ENCODE data around the gene CACNA2D3.

CACNA2D3 gene

GRCh38 chr3:54171951-54172350 is 49.6 kb downstream of the CACNA2D3 start:
- no peaks in the 10 kb centered on the region for H3K36me3 ChIP-seq (ENCODE audit: control insufficient read depth, insufficient read depth, low read length, severe bottlenecking)
- H3K27me3 ChIP-seq (replicated peaks; ENCODE audit: control insufficient read depth, insufficient read depth, low read length): no peaks in the 10 kb centered on the region
- H3K9me3 ChIP-seq (ENCODE audit: control insufficient read depth, low read length): no peaks in the 10 kb centered on the region
- no peak overlapping the region for H3K4me3 ChIP-seq (ENCODE audit: low read length)
- DNase-seq (ENCODE audit: low read depth): no peak
- H3K9ac ChIP-seq (ENCODE audit: low read length): no peak overlapping the region
- H3K4me1 ChIP-seq (ENCODE audit: control insufficient read depth, insufficient read depth, low read length): no peaks in the 10 kb centered on the region

DNA sequence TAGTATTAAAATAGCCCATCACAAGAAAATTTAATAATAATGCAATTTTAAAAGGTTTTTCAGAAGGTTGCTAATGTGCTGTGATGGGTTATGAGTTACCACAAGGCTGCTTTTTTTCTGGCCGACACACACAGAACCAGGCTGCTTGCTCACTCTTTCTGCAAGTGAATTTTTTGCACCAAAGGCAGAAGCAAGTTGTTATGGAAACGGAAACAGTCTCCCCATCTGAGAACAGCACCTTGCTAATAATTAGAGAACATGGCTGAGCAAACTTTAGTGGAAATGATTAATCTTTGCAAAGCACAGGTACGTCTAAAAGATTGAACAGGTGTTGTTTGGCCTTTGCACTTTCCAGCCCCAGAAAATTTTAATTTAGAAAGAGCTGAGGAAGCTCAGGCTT is 51.0 kb downstream of the CACNA2D3 start:
- Histone ChIP-seq H3K36me3 (ENCODE audit: control insufficient read depth, insufficient read depth, low read length, severe bottlenecking) (no peaks in the 10 kb centered on the region), H3K9me3 (ENCODE audit: control insufficient read depth, low read length) (no peaks in the 10 kb centered on the region), H3K9ac (ENCODE audit: low read length) (no peak overlapping the region), H3K4me1 (ENCODE audit: control insufficient read depth, insufficient read depth, low read length) (no peaks in the 10 kb centered on the region), H3K27me3 (replicated peaks; ENCODE audit: control insufficient read depth, insufficient read depth, low read length) (peaks cover 3% of the 10 kb centered on the region), H3K4me3 (ENCODE audit: low read length) (no peak overlapping the region)
- DNase-seq (ENCODE audit: low read depth): no peak

GRCh38 chr3:54176106-54176505 is 53.8 kb downstream of the CACNA2D3 start:
- Histone ChIP-seq H3K9ac (ENCODE audit: low read length) (no peak overlapping the region), H3K4me3 (ENCODE audit: low read length) (no peak overlapping the region), H3K4me1 (ENCODE audit: control insufficient read depth, insufficient read depth, low read length) (no peaks in the 10 kb centered on the region), H3K36me3 (ENCODE audit: control insufficient read depth, insufficient read depth, low read length, severe bottlenecking) (no peaks in the 10 kb centered on the region), H3K9me3 (ENCODE audit: control insufficient read depth, low read length) (no peaks in the 10 kb centered on the region), H3K27me3 (replicated peaks; ENCODE audit: control insufficient read depth, insufficient read depth, low read length) (peaks cover 4% of the 10 kb centered on the region)
- peak; percentile 1 for DNase-seq (ENCODE audit: low read depth)

GRCh38 chr3:54177816-54178215 is 55.5 kb downstream of the CACNA2D3 start:
- Histone ChIP-seq H3K9ac (ENCODE audit: low read length) (no peak overlapping the region), H3K36me3 (ENCODE audit: control insufficient read depth, insufficient read depth, low read length, severe bottlenecking) (no peaks in the 10 kb centered on the region), H3K9me3 (ENCODE audit: control insufficient read depth, low read length) (no peaks in the 10 kb centered on the region), H3K4me1 (ENCODE audit: control insufficient read depth, insufficient read depth, low read length) (no peaks in the 10 kb centered on the region), H3K27me3 (replicated peaks; ENCODE audit: control insufficient read depth, insufficient read depth, low read length) (peaks cover 4% of the 10 kb centered on the region), H3K4me3 (ENCODE audit: low read length) (no peak overlapping the region)
- no peak for DNase-seq (ENCODE audit: low read depth)

DNA sequence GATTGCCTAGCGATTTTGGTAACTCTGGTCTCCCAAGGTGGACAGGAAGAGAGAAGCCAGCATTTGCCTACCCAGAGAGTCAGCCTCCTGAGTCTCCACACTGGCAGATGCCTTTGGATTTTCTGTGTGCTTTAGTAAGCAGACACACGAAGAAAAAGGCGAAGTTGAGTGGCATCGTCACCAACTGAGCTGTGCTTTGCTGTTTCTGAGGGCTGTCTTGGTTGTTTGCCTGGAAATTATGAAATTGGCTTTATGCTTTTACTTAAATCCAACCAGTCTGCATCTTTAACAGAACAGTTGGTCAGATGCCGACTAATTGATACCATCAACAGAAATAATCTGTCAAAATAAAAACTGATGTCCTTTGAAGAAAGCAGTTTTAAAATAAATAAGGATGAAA is 56.0 kb downstream of the CACNA2D3 start:
- Histone ChIP-seq H3K27me3 (replicated peaks; ENCODE audit: control insufficient read depth, insufficient read depth, low read length) (peaks cover 4% of the 10 kb centered on the region), H3K4me3 (ENCODE audit: low read length) (no peak overlapping the region)
- no peak for DNase-seq (ENCODE audit: low read depth)

DNA sequence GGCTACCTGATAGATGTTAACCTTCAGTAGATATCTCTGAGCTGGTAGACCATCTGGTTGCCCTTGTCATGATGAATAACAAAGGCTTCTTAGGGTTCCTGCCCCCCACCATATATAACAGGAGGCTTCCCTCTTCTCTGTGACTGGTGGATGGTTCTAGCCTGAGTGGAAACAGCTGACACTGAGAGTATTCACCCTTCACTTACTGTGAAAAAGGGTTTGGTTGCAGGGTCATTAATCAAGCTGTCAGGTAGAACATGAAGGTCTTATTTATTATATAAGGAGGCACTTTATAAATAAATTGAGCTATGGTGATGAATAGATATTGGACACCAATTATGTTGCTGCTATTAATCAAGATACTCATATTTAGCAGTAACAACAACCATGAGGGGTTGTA is 58.6 kb downstream of the CACNA2D3 start:
- no peaks in the 10 kb centered on the region for H3K36me3 ChIP-seq (ENCODE audit: control insufficient read depth, insufficient read depth, low read length, severe bottlenecking)
- H3K4me3 ChIP-seq (ENCODE audit: low read length): no peak overlapping the region
- H3K4me1 ChIP-seq (ENCODE audit: control insufficient read depth, insufficient read depth, low read length): no peaks in the 10 kb centered on the region
- peaks cover 4% of the 10 kb centered on the region for H3K27me3 ChIP-seq (replicated peaks; ENCODE audit: control insufficient read depth, insufficient read depth, low read length)
- DNase-seq (ENCODE audit: low read depth): no peak
- H3K9me3 ChIP-seq (ENCODE audit: control insufficient read depth, low read length): no peaks in the 10 kb centered on the region
- H3K9ac ChIP-seq (ENCODE audit: low read length): no peak overlapping the region

More for the DNA sequence above, 56.0 kb downstream of the CACNA2D3 start:
- H3K9ac ChIP-seq (ENCODE audit: low read length): no peak overlapping the region
- no peaks in the 10 kb centered on the region for H3K9me3 ChIP-seq (ENCODE audit: control insufficient read depth, low read length)
- H3K36me3 ChIP-seq (ENCODE audit: control insufficient read depth, insufficient read depth, low read length, severe bottlenecking): no peaks in the 10 kb centered on the region
- H3K4me1 ChIP-seq (ENCODE audit: control insufficient read depth, insufficient read depth, low read length): no peaks in the 10 kb centered on the region

DNA sequence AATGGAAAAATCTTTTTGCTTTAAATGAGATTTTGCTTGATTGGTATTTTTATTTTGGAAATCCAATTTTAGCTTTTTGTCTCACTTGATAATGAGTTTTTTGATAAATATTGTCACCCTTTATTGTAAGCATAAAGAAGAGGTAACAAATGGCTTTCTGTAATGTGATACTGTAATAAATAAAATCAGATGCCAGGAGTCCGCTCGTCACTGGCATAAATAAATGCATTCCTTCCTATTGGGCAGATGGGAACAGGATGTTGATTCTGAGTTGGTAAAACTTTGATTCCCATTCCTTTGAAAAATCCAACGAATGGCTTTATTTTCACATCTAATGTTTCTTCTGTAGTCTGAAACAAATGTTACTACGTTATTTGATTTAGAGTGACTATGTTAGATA is 59.9 kb downstream of the CACNA2D3 start:
- no peak overlapping the region for H3K4me3 ChIP-seq (ENCODE audit: low read length)
- no peak for DNase-seq (ENCODE audit: low read depth)
- no peaks in the 10 kb centered on the region for H3K36me3 ChIP-seq (ENCODE audit: control insufficient read depth, insufficient read depth, low read length, severe bottlenecking)
- no peaks in the 10 kb centered on the region for H3K9me3 ChIP-seq (ENCODE audit: control insufficient read depth, low read length)
- no peak overlapping the region for H3K9ac ChIP-seq (ENCODE audit: low read length)
- no peaks in the 10 kb centered on the region for H3K4me1 ChIP-seq (ENCODE audit: control insufficient read depth, insufficient read depth, low read length)
- H3K27me3 ChIP-seq (replicated peaks; ENCODE audit: control insufficient read depth, insufficient read depth, low read length): peaks cover 4% of the 10 kb centered on the region

GRCh38 chr3:54185740-54186139 is 63.4 kb downstream of the CACNA2D3 start:
- H3K27me3 ChIP-seq (replicated peaks; ENCODE audit: control insufficient read depth, insufficient read depth, low read length): no peaks in the 10 kb centered on the region
- H3K4me1 ChIP-seq (ENCODE audit: control insufficient read depth, insufficient read depth, low read length): no peaks in the 10 kb centered on the region
- no peaks in the 10 kb centered on the region for H3K36me3 ChIP-seq (ENCODE audit: control insufficient read depth, insufficient read depth, low read length, severe bottlenecking)
- DNase-seq (ENCODE audit: low read depth): no peak
- no peak overlapping the region for H3K4me3 ChIP-seq (ENCODE audit: low read length)
- no peak overlapping the region for H3K9ac ChIP-seq (ENCODE audit: low read length)
- H3K9me3 ChIP-seq (ENCODE audit: control insufficient read depth, low read length): no peaks in the 10 kb centered on the region

DNA sequence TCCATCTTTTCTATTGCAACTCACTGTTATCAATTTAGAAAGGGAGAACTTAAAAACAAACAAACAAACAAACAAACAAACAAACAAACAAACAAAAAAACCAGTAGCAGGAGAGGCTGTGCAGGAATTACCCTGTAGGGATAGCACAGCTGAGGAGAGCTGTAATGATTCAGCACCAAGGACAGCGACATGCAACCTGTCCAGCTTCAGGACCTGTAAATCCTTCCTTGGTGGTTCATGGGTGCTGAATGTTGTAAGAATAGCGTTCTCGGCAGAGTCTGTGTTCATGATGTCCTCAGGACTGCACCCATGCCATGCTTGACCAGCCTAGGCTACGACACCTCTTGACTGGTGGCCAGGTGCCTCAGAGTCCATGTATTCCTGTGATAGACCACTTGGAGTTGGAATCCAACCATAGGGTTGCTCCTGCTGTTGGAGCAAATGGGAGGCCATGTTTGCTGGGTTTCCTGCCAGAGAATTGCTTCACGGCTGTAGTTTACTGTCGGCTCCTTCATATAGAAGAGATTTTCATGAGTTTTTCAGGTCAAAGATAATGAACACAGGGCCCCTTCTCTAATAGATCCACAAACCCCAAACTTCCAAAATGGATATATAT is 65.9 kb downstream of the CACNA2D3 start:
- Histone ChIP-seq H3K9me3 (ENCODE audit: control insufficient read depth, low read length) (no peaks in the 10 kb centered on the region), H3K4me3 (ENCODE audit: low read length) (no peak overlapping the region), H3K27me3 (replicated peaks; ENCODE audit: control insufficient read depth, insufficient read depth, low read length) (no peaks in the 10 kb centered on the region), H3K9ac (ENCODE audit: low read length) (no peak overlapping the region), H3K4me1 (ENCODE audit: control insufficient read depth, insufficient read depth, low read length) (no peaks in the 10 kb centered on the region), H3K36me3 (ENCODE audit: control insufficient read depth, insufficient read depth, low read length, severe bottlenecking) (no peaks in the 10 kb centered on the region)
- peak; percentile 59 for DNase-seq (ENCODE audit: low read depth)

GRCh38 chr3:54191220-54191619 is 68.9 kb downstream of the CACNA2D3 start:
- Histone ChIP-seq H3K9ac (ENCODE audit: low read length) (no peak overlapping the region), H3K36me3 (ENCODE audit: control insufficient read depth, insufficient read depth, low read length, severe bottlenecking) (no peaks in the 10 kb centered on the region), H3K9me3 (ENCODE audit: control insufficient read depth, low read length) (no peaks in the 10 kb centered on the region), H3K27me3 (replicated peaks; ENCODE audit: control insufficient read depth, insufficient read depth, low read length) (no peaks in the 10 kb centered on the region), H3K4me1 (ENCODE audit: control insufficient read depth, insufficient read depth, low read length) (no peaks in the 10 kb centered on the region), H3K4me3 (ENCODE audit: low read length) (no peak overlapping the region)
- DNase-seq (ENCODE audit: low read depth): no peak

- Histone ChIP-seq H3K4me1 (ENCODE audit: control insufficient read depth, insufficient read depth, low read length) (no peaks in the 10 kb centered on the region), H3K9me3 (ENCODE audit: control insufficient read depth, low read length) (no peaks in the 10 kb centered on the region), H3K36me3 (ENCODE audit: control insufficient read depth, insufficient read depth, low read length, severe bottlenecking) (no peaks in the 10 kb centered on the region), H3K27me3 (replicated peaks; ENCODE audit: control insufficient read depth, insufficient read depth, low read length) (no peaks in the 10 kb centered on the region), H3K9ac (ENCODE audit: low read length) (no peak overlapping the region), H3K4me3 (ENCODE audit: low read length) (no peak overlapping the region)
- no peak for DNase-seq (ENCODE audit: low read depth)
Observed at GRCh38 chr3:54192026-54192425, 69.7 kb downstream of the CACNA2D3 start.

DNA sequence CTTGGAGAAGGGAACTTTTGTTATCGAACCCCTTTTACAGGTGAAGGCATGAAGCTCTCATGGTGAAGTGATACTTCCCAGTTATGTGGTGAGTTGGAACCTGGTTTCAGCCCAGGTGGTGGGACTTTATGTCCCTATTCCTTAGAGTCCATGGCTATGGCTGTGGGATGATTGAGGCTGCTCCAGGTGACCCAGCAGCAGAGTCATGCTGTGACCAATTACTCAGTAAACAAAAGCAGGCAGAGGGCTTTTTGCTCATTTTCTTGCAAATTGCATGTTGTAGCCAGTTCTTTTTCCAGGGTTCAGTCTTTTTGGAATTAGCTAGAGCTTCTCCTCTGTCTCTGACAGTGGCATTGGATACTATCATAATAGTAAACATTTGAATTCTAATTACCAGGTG is 70.7 kb downstream of the CACNA2D3 start:
- no peak overlapping the region for H3K4me3 ChIP-seq (ENCODE audit: low read length)
- no peak for DNase-seq (ENCODE audit: low read depth)
- no peaks in the 10 kb centered on the region for H3K36me3 ChIP-seq (ENCODE audit: control insufficient read depth, insufficient read depth, low read length, severe bottlenecking)
- H3K4me1 ChIP-seq (ENCODE audit: control insufficient read depth, insufficient read depth, low read length): no peaks in the 10 kb centered on the region
- H3K9ac ChIP-seq (ENCODE audit: low read length): no peak overlapping the region
- H3K27me3 ChIP-seq (replicated peaks; ENCODE audit: control insufficient read depth, insufficient read depth, low read length): no peaks in the 10 kb centered on the region
- H3K9me3 ChIP-seq (ENCODE audit: control insufficient read depth, low read length): no peaks in the 10 kb centered on the region
